BLaER1 (cell line): ENCODE measurements around the gene NR1H4.
A peak's percentile ranks its signal among the peaks of the same experiment; 100 is the strongest.

Experiments
- H3K27ac ChIP-seq: shearing (Covaris generic); formaldehyde crosslinking; 2 replicates; pipeline ENCODE4 v1.8.1; 2022
- H3K27me3 ChIP-seq: shearing (Covaris generic); formaldehyde crosslinking; 2 replicates; pipeline ENCODE4 v1.8.1; 2022
- H3K36me3 ChIP-seq: shearing (Covaris generic); formaldehyde crosslinking; 2 replicates; pipeline ENCODE4 v1.8.1; 2022
- H3K4me1 ChIP-seq: shearing (Covaris generic); formaldehyde crosslinking; 2 replicates; pipeline ENCODE4 v1.8.1; 2022
- H3K4me2 ChIP-seq: shearing (Covaris generic); formaldehyde crosslinking; 2 replicates; pipeline ENCODE4 v1.8.1; 2022
- H3K4me3 ChIP-seq: shearing (Covaris generic); formaldehyde crosslinking; 2 replicates; pipeline ENCODE4 v1.8.1; 2022
- H3K9ac ChIP-seq: shearing (Covaris generic); formaldehyde crosslinking; 2 replicates; pipeline ENCODE4 v1.8.1; 2022
- H3K9me3 ChIP-seq: shearing (Covaris generic); formaldehyde crosslinking; 2 replicates; pipeline ENCODE4 v1.8.1; 2022
- H4K20me1 ChIP-seq: shearing (Covaris generic); formaldehyde crosslinking; 2 replicates; pipeline ENCODE4 v1.8.1; 2022
- Cebpa-rat ChIP-seq: shearing (Covaris generic); IDR thresholded peaks from 2 replicates; pipeline ENCODE4 v1.8.1; 2022

NR1H4 gene

GRCh38 chr12:100612606-100613005 lies 138.9 kb downstream of the NR1H4 start:
- Histone ChIP-seq H3K9ac (0 out of 2 replicates have a peak overlapping the region, but pooled peaks have one; percentile 11), H3K4me1 (peaks cover 55% of the 10 kb centered on the region), H4K20me1 (no peaks in the 10 kb centered on the region), H3K9me3 (0 out of 2 replicates have a peak, but pooled peaks cover 3% of the 10 kb centered on the region), H3K27ac (peak overlapping the region; percentile 33; the same call in 1 of the 2 replicates), H3K27me3 (no peaks in the 10 kb centered on the region), H3K4me2 (peak overlapping the region; percentile 63), H3K4me3 (no peak overlapping the region), H3K36me3 (no peaks in the 10 kb centered on the region)
- no peak for TF ChIP-seq Cebpa-rat
